ENCODE data around the gene GRK2. TPM values are rescaled to one million over a fixed set of nuclear protein-coding genes. Genes with fewer than 3 reads are reported as not detected.
A peak's percentile ranks its signal among the peaks of the same experiment; 100 is the strongest.

GRK2 gene
- total RNA-seq, 1 experiment from 2014 or later: 56.3 TPM

DNA sequence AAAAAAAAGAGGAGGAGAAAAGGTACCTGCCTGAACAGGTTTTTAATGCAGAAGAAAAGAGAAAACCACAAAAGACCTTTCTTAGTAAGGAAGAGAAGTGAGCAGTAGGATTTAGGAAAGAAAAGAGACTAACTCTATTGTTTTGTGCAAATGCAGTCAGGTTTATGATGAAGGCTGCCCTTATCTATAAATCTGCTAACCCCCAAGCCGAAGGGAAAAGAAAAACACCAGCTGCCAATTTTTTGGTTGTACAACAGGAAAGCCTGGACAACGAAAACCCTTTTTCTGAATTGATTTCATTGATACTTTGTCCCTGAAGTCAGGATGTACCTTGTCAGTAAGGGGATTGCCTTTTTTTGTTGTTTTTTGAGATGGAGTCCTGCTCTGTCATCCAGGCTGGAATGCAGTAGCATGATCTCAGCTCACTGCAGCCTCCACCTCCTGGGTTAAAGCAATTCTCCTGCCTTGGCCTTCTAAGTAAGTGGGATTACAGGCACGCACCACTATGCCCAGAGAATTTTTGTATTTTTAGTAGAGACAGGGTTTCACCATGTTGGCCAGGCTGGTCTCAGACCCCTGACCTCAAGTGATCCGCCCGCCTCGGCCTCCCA lies 65.9 kb downstream of the GRK2 start:
- no peak overlapping the region for H3K18ac ChIP-seq (ENCODE audit: insufficient read length, low read depth, low read length)
- H2BK15ac ChIP-seq (ENCODE audit: low read depth, low read length): no peak overlapping the region
- no peak overlapping the region for H2BK120ac ChIP-seq (ENCODE audit: low read depth, low read length, poor library complexity, severe bottlenecking)
- H3T11ph ChIP-seq (ENCODE audit: low read length): no peak overlapping the region
- H3K4ac ChIP-seq (ENCODE audit: low read depth, low read length): no peak overlapping the region
- H2AK5ac ChIP-seq (ENCODE audit: insufficient read length, low read length): no peak overlapping the region
- H2BK20ac ChIP-seq (ENCODE audit: low read depth, low read length, poor library complexity, severe bottlenecking): no peak overlapping the region
- no peak overlapping the region for H4K5ac ChIP-seq (ENCODE audit: insufficient read length, low read depth, low read length)
- H3K79me2 ChIP-seq (ENCODE audit: insufficient read depth, low read length): no peaks in the 10 kb centered on the region
- no peak overlapping the region for H3K23ac ChIP-seq (ENCODE audit: insufficient read length, low read depth, low read length)
- Mint-ChIP-seq H3K27me3 (ENCODE audit: low read depth) (no peaks in the 10 kb centered on the region; the same call in 1 of the 2 replicates), H3K4me1 (no peaks in the 10 kb centered on the region), H3K4me3 (no peak overlapping the region), H3K9me3 (no peaks in the 10 kb centered on the region), H3K36me3 (ENCODE audit: insufficient read depth in 1 of 3, low read depth in 3 of 3) (no peaks in the 10 kb centered on the region), H3K27ac (peak overlapping the region in 1 of 3 experiments; percentile 16; a peak in 1 of 7 replicates)
- no peak overlapping the region for H2BK5ac ChIP-seq (ENCODE audit: insufficient read length, low read length)
- no peak overlapping the region for H3K9ac ChIP-seq (ENCODE audit: extremely low read depth, insufficient read length, low read length)
- DNase-seq: no peak
- TF ChIP-seq CTCF (conservative IDR thresholded peaks at IDR 0.05): no peak
- no peaks in the 10 kb centered on the region for H3K23me2 ChIP-seq (ENCODE audit: insufficient read length, low read depth, low read length, poor library complexity, severe bottlenecking)
- H3K4me2 ChIP-seq (ENCODE audit: insufficient read depth, insufficient read length, low read length): no peak overlapping the region
- H3K9me3 ChIP-seq (ENCODE audit: control insufficient read depth, low read depth, low read length): no peaks in the 10 kb centered on the region
- H3K56ac ChIP-seq (ENCODE audit: insufficient read length, low read depth, low read length): no peak overlapping the region
- H3K4me1 ChIP-seq (ENCODE audit: insufficient read depth, low read length): no peaks in the 10 kb centered on the region
- H2BK12ac ChIP-seq (ENCODE audit: insufficient read length, low read depth, low read length): no peak overlapping the region
- WGBS (ENCODE audit: extremely low coverage, insufficient read length, low lambda C conversion rate): no CpG with 5 or more reads among the region's 6 CpGs
- H4K91ac ChIP-seq (ENCODE audit: insufficient read length, low read depth, low read length): no peak overlapping the region
- no peak overlapping the region for H4K8ac ChIP-seq (replicated peaks; ENCODE audit: insufficient read length, low read depth, low read length)
- H3K14ac ChIP-seq (ENCODE audit: insufficient read depth, low read length): no peak overlapping the region
- H4K20me1 ChIP-seq (ENCODE audit: control insufficient read depth, insufficient read depth, insufficient read length): no peaks in the 10 kb centered on the region
- H3K79me1 ChIP-seq (ENCODE audit: insufficient read depth, low read depth, low read length, poor library complexity, severe bottlenecking): no peaks in the 10 kb centered on the region
- no peak overlapping the region for H2AFZ ChIP-seq (ENCODE audit: low read length)
- H3K27ac ChIP-seq (ENCODE audit: insufficient read length, low read depth, low read length): no peak overlapping the region
- H3K27me3 ChIP-seq (ENCODE audit: insufficient read depth, low read length): no peaks in the 10 kb centered on the region

Other genes starting within 250 kb of the GRK2 start
- 1.9 and 2.1 TPM in 2 replicates for gene SYT12, start 243.3 kb upstream of the GRK2 start, total RNA-seq (2021)
- 14.8 and 15.7 TPM in 2 replicates for gene RHOD, start 209.6 kb upstream of the GRK2 start, total RNA-seq (2021)
- 82.1 and 85.9 TPM in 2 replicates for gene KDM2A, start 147.2 kb upstream of the GRK2 start, total RNA-seq (2021)
- gene ANKRD13D, start 22.8 kb downstream of the GRK2 start, total RNA-seq (2021): 40.9 and 42.1 TPM in 2 replicates
- gene SSH3, start 37.1 kb downstream of the GRK2 start, total RNA-seq (2021): 42.2 and 44.2 TPM in 2 replicates
- 19.5 and 22.3 TPM in 2 replicates for gene POLD4, start 87.1 kb downstream of the GRK2 start, total RNA-seq (2021)
- 1.6 and 2.1 TPM in 2 replicates for gene CLCF1, start 107.1 kb downstream of the GRK2 start, total RNA-seq (2021)
- 20.9 and 23.8 TPM in 2 replicates for gene RAD9A, start 125.5 kb downstream of the GRK2 start, total RNA-seq (2021)
- gene PPP1CA, start 135.4 kb downstream of the GRK2 start, total RNA-seq (2021): 205 and 214 TPM in 2 replicates
- 0.28 and 0.44 TPM in 2 replicates for gene TBC1D10C, start 137.6 kb downstream of the GRK2 start, total RNA-seq (2021)
- gene CARNS1, start 149.2 kb downstream of the GRK2 start, total RNA-seq (2021): 0.88 and 1.1 TPM in 2 replicates
- gene RPS6KB2, start 162.0 kb downstream of the GRK2 start, total RNA-seq (2021): 46.6 and 51.7 TPM in 2 replicates
- 1.7 and 1.9 TPM in 2 replicates for gene PTPRCAP, start 171.2 kb downstream of the GRK2 start, total RNA-seq (2021)
- gene CORO1B, start 177.0 kb downstream of the GRK2 start, total RNA-seq (2021): 80.9 and 86.4 TPM in 2 replicates
- gene GPR152, start 186.3 kb downstream of the GRK2 start, total RNA-seq (2021): not detected in 2 replicates
- 0.09 TPM in 1 of 2 replicates, not detected in the other for gene CABP4, start 188.9 kb downstream of the GRK2 start, total RNA-seq (2021)
- gene TMEM134, start 202.8 kb downstream of the GRK2 start, total RNA-seq (2021): 46.9 and 53.6 TPM in 2 replicates
- gene AIP, start 216.6 kb downstream of the GRK2 start, total RNA-seq (2021): 31.9 and 35.6 TPM in 2 replicates
- 43.5 and 50.1 TPM in 2 replicates for gene PITPNM1, start 238.9 kb downstream of the GRK2 start, total RNA-seq (2021)
- gene CDK2AP2, start 241.7 kb downstream of the GRK2 start, total RNA-seq (2021): 32.9 and 36.1 TPM in 2 replicates

All from H9 (cell line).